Omental fat pad (tissue), 4 donors: Measurements from ENCODE around the gene NRG2. TPM values are rescaled to one million over a fixed set of nuclear protein-coding genes. Genes with fewer than 3 reads are reported as not detected.

ENCODE experiments used
- ATAC-seq: fragments of 150-250 bp; one replicate; pipeline ENCODE4 v1.9.1; 2016; ENCODE audit warnings: mild to moderate bottlenecking, moderate library complexity; ENCODE audit not compliant: low FRiP score
- DNase-seq: peaks from one replicate; pipeline ENCODE4 v3.0.0-alpha.2; 2019; ENCODE audit warnings: low spot score
- total RNA-seq, 4 donors: library from RNA; depleted of rRNA; stranded (reverse); fragments of >200 nt; gene quantifications; one replicate each; pipeline ENCODE4 v1.1.0, GENCODE V29; 2016
- TF ChIP-seq, protein P1 (sequence below), 3 donors: fragments of 450-650 bp; IDR thresholded peaks; one replicate each; pipeline ENCODE4 v1.5.1; 2016 to 2017; ENCODE audit warnings: antibody characterized with exemption in 3 of 3, mild to moderate bottlenecking in 3 of 3, moderate library complexity in 2 of 3

NRG2 gene
- total RNA-seq, 4 donors from 2014 or later = 2.3 to 16.9 (median 5.9) TPM

DNA sequence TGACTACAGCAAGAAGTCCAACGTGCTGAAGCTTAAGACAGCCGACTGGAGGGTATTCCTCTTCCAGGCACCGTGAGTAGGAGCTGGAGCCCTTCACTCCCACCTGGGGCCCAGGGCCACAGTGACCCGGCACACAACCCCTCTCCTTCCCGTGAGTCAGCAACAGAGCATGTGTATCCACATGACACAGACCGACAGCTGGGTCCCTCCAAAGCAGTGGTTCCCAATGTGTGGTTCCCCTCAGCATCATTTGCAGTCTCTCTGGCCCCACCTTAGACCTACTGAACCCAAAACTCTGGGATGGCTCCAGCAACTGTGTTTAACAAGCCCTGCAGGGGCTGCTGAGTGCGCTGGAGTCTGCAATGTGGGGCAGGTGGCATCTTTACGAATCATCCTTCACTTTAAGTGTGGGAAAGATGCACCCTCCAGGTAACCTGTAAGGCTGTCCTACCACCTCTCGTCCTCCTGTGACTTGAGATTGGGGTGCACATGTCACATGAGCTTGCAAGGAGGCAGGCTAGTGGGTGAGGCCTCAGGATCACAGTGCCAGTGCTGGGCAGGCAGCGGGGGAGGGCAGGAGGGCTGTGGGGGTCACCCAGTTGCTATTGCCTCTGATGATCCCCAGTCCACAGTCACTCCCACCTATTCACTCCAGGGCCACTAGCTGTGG is 205.3 kb downstream of the NRG2 start:
- TF ChIP-seq, protein P1, sequence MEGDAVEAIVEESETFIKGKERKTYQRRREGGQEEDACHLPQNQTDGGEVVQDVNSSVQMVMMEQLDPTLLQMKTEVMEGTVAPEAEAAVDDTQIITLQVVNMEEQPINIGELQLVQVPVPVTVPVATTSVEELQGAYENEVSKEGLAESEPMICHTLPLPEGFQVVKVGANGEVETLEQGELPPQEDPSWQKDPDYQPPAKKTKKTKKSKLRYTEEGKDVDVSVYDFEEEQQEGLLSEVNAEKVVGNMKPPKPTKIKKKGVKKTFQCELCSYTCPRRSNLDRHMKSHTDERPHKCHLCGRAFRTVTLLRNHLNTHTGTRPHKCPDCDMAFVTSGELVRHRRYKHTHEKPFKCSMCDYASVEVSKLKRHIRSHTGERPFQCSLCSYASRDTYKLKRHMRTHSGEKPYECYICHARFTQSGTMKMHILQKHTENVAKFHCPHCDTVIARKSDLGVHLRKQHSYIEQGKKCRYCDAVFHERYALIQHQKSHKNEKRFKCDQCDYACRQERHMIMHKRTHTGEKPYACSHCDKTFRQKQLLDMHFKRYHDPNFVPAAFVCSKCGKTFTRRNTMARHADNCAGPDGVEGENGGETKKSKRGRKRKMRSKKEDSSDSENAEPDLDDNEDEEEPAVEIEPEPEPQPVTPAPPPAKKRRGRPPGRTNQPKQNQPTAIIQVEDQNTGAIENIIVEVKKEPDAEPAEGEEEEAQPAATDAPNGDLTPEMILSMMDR (IDR thresholded peaks at IDR 0.05) = no peak
- ATAC-seq = no peak
- DNase-seq = no peak

DNA sequence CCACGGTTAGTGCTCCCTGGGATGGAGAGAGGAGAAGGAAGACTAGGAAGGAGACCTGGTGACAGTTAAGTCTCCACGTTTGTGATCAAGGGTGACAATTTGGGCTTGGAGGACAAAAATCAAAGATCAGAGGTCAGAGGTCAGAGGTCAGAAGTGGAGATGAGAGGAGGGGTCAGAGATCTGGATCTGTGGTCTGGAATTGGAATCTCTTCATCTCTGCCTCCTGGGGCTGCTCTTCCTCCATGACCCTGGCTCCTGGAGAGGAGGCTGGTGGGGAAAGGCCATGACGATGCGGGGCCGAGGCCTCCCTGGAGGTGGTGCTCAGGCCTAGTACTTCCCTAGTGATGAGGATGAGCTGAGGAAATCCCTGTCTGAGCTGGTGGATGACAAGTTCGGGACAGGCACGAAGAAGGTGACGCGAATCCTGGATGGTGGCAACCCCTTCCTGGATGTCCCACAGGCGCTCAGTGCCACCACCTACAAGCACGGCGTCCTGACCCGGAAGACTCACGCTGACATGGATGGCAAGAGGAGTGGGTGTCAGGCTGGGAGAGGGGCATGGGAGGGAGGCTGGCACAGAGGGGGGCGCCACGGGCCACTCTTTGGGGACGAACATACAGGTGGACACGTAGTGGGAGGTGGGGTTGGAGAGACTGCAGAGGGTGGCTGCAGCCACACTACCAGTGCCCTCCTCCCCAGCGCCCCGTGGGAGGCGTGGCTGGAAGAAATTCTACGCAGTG is 206.5 kb downstream of the NRG2 start:
- ATAC-seq (no peak), DNase-seq (no peak)

DNA sequence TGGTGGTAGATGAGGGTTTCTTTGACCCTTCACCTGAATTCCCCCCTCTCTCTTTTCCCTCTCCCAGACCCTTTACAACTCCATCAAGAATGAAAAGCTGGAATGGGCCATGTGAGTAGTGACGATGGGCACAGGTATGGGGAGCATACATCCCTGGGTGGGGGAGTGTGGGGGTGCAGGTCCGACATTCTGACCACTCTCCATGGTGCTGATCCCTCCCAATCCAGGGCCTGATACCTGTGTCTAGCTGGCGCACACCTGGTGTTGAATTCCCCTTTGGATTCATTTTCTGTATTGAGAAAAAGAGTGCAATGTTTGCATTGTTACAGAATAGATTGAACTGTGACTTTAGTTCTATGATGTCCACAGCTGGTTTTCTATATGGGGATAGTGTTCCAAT is 207.4 kb downstream of the NRG2 start:
- TF ChIP-seq, protein P1 (IDR thresholded peaks at IDR 0.05) = no peak
- DNase-seq = no peak
- no peak for ATAC-seq

More for the DNA sequence above, 206.5 kb downstream of the NRG2 start:
- TF ChIP-seq, protein P1 (IDR thresholded peaks at IDR 0.05) = no peak

DNA sequence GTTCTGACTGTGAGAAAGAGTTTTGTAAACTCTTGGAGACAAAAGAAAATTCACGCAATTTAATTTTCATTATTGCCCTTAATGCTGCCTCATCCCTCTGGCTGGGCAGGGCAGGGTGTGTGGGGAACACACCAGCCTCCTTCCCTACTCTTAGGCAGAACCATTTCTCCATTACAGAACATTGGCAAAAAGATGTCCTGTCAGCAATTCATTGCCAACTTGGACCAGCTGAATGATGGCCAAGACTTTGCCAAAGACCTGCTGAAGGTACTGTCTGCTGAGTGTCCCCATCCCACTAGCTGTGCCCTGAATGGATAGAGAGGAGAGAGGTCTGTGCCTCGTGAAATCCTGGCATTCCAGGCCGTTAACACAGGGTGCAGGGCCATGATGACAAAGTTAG is 209.6 kb downstream of the NRG2 start:
- DNase-seq (no peak), ATAC-seq (no peak)

DNA sequence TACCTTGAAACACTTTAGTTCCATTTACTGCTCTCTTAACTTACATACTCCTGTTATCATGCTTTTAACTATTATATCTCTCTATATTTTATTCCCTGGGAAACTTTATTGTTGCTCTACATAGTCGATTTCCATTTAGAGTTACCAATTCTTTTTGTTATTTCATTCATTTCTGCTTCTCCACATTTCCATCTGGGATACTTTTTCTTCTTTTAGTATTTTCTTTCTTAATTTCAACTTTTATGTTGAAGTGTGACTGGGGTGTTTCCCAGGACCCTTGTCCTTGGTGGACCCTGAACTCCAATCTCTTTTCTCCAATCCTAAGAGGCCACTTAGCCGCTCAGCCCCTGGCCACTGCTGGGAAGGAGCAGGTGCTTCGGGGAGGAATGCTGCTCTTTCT is 211.5 kb downstream of the NRG2 start:
- DNase-seq = no peak

More for the DNA sequence above, 209.6 kb downstream of the NRG2 start:
- TF ChIP-seq, protein P1 (IDR thresholded peaks at IDR 0.05) = no peak

DNA sequence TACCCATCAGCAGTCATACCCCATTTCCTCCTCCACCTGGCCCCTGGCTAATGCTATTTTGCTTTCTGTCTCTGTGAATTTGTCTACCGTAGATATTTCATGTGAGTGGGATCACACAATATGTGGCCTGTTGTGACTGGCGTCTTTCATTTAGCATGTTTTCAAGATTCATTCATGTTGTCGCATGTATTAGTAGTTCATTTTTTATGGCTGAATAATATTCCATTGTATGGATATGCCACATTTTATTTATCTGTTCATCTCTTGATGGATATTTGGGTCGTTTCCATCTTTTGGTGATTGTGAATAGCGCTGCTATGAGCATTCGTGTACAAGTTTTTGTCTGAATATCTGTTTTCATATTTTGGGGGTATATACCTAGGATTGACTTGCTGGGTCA is 213.6 kb downstream of the NRG2 start:
- TF ChIP-seq, protein P1 (IDR thresholded peaks at IDR 0.05) = no peak
- no peak for DNase-seq
- no peak for ATAC-seq

More for the DNA sequence above, 211.5 kb downstream of the NRG2 start:
- no peak for ATAC-seq
- TF ChIP-seq, protein P1 (IDR thresholded peaks at IDR 0.05) = no peak
